ENCODE results near the gene PCDHGC4. TPM values are rescaled to one million over a fixed set of nuclear protein-coding genes. Genes with fewer than 3 reads are reported as not detected.

Gene PCDHGC4
- total and polyA plus RNA-seq, 2 of the 8 experiments (the other 6 are each of a cell fraction or from before 2014, with no cell fraction given): 2.1 to 2.4 TPM

DNA sequence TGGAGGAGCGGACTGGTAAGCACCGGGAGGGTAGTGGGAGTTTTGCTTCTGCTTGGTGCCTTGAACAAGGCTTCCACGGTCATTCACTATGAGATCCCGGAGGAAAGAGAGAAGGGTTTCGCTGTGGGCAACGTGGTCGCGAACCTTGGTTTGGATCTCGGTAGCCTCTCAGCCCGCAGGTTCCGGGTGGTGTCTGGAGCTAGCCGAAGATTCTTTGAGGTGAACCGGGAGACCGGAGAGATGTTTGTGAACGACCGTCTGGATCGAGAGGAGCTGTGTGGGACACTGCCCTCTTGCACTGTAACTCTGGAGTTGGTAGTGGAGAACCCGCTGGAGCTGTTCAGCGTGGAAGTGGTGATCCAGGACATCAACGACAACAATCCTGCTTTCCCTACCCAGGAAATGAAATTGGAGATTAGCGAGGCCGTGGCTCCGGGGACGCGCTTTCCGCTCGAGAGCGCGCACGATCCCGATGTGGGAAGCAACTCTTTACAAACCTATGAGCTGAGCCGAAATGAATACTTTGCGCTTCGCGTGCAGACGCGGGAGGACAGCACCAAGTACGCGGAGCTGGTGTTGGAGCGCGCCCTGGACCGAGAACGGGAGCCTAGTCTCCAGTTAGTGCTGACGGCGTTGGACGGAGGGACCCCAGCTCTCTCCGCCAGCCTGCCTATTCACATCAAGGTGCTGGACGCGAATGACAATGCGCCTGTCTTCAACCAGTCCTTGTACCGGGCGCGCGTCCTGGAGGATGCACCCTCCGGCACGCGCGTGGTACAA, 8.5 kb upstream of the PCDHGC4 start (continued):
- TF ChIP-seq YY1 (IDR thresholded peaks at IDR 0.05; ENCODE audit: low read depth, low read length) (no peak), KDM4A (IDR thresholded peaks at IDR 0.05; ENCODE audit: low read depth, low read length, severe bottlenecking) (peak; percentile 90), RAD21 (IDR thresholded peaks at IDR 0.05 in 1 of 2, conservative IDR thresholded peaks at IDR 0.05 in 1 of 2; ENCODE audit: low read depth in 2 of 2, low read length in 2 of 2) (no peak)
